HG03457 (cell line): ENCODE results near the gene SRSF6.
A peak's percentile ranks its signal among the peaks of the same experiment; 100 is the strongest.
"Not testable (repeated sequence)": the region's sequence is repeated elsewhere in the genome, so short reads cannot be mapped to it uniquely, and the experiment has no call there.

ENCODE experiments used
- ATAC-seq: cut with Tn5 transposase; IDR thresholded peaks from one replicate; pipeline ENCODE4 v1.9.1; 2021; ENCODE audit warnings: moderate number of reproducible peaks; ENCODE audit not compliant: unreplicated experiment

The SRSF6 gene

DNA sequence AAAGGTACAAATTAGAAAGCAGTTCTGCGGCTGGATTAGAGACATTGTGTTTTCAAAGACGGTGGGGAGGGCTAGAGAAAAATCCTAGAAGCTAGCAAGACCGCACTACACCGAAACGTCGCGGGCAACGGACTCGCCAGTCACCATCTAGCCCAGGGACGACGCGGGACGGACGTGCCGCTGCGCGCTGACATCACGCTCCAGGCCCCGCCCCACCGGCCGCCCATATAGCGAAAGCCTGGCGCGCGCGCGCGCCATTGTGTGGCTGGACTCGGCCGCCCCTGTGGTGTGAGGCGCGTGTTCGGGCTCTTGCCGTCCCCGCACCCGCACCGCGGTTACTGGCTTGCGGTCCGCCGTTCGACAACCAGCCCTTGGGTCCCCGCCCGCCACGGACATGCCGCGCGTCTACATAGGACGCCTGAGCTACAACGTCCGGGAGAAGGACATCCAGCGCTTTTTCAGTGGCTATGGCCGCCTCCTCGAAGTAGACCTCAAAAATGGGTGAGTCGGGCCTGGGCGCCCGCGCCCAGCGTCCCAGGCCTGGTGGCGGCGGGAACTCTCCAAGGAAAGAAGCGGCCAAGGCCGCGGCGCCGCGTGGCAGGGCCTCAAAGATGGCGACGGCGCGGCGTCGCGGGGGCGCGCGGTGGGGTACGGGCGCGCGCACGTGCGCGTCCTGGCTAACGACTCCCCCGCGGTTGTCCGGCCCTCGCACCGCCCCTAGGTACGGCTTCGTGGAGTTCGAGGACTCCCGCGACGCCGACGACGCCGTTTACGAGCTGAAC, at the start of gene SRSF6:
TSS of gene SRSF6 (plus strand) at position 257 of the 782 bp plus-strand sequence. CDS start at position 395, 138 bp downstream.
- ATAC-seq, result peak; percentile 65

DNA sequence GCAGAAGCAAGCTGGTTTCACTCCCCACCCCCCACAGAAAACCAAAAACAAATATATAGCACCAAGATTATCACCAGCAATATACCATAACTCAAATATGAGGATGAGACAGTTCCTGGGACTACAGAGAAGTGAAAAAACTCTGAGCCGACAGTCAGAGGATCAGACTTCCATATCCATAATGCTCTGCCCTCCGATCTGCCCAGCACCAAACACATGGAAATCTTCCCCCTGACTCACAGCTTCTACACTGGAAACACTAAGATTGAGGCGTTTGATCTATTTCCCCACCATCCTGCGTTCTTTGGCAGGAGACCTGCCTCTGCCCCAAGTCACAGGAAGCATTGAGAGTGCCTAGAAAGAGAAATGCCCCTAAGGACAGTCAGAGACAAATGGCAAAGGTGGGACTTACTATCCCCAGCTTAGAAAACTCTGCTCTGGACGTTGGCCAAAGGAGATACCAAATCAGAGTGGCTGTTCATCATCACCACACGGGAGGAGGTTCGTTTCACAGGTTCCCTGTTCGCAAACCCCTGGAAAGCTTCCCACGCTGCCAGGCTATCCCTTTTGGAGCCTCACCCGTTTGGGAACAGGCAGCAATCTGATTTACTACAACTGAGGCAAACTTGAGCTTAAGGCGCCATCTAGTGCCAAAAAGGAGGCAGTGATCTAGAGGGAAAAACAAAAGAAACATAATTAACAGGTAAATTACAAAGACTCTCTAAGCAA, 48.7 kb upstream of the SRSF6 start:
- ATAC-seq, result no peak

GRCh38 chr20:43409577-43409913, 48.2 kb upstream of the SRSF6 start:
- no peak for ATAC-seq

DNA sequence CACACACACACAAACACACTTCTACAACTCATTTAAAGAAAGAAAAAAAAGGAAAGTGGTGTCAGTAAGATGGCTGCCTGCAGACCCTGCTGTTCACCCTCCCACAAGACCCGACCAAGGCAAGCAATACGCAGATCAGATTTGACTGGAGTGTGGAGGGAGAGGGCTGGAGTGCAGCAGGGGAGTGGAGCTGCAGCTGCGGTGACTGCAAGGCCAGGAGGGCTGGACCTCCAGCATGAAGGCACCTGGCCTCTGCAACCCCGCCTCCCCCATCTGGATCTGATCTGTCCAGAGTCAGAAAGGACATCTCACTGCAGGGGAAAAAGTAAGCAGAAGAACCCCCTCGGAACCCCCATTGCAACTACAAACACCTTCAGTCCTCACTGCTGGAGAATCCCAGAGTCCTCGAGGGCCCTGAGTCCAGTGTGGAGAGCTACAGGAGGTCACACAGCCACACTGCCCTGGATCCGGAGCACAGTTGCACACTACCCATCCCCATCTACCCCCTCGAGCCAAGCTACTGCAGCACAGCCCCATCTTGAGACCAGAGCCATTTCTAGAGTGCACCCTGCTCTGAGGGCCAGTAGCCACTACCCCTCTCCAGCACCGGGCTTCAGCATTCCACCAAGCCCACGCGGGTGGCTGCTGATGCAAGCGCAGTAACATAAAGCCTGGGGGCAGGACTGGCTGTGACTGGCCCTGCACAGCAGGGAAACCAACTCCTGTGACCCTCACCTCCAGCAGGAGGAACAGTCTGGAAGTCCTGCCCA, 41.9 kb upstream of the SRSF6 start:
- ATAC-seq, result no peak

DNA sequence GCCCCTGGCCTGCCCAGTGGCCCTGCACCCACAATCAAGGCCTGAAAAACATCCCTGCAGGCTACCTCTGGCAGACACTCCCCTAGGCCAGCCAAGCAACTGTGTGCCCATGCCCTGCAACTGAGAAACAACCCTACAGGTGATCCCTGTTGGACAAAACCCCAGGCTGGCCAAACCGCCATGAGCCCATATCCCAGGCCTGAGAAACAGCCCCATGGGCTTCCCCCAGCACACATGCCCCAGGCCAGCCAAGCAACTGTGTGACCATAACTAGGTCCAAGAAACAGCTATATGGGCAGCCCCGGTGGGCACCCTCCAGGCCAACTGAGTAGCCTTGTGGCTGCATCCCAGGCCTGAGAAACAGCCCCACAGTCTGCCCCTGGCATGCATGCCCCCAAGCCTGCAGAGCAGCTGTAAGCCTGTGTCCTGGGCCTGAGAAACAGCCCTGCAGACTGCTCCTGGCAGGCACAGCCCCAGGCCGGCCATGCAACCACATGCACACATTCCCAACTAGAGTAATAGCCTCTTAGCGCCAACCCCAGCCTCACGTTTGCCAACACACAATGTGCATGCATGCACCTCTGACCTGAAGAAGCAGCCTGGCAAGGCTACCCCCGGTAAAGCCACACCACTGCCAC, 41.0 kb upstream of the SRSF6 start:
- no peak for ATAC-seq

DNA sequence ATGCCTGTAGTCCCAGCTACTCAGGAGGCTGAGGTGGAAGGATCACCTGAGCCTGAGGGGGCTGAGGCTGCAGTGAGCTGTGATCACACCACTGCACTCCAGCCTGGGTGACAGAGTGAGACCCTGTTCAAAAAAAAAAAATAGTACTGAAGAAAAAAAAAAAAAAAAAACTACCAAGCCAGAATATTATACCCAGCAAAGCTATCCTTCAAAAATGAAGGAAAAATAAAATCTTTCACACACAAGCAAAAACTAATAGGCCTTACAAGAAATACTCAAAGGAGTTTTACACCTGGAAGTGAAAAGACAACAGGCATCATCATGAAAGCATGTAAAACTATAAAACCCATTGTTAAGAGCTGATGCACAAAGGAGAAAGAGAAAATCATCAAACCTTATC, 37.5 kb upstream of the SRSF6 start:
- ATAC-seq, result no peak

- ATAC-seq, result not testable (repeated sequence)
These were observed 36.8 kb upstream of the SRSF6 start for GRCh38 chr20:43420913-43421312.

DNA sequence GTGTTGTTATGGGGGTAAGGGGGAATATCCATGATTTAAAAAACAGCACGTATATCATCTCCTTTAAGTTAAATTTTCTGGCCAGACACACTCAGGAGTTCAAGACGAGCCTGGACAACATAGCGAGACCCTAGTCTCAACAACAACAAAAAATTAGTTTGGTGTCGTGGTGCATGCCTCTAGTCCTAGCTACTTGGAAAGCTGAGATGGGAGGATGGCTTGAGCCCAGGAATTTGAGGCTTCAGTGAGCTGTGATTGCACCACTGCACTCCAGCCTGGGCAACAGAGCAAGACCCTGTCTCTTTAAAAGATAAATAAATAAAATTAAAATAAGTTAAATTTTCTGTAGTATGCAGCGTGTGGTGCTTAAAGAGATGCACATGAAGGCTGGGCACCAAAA, 31.5 kb upstream of the SRSF6 start:
- ATAC-seq, result no peak

DNA sequence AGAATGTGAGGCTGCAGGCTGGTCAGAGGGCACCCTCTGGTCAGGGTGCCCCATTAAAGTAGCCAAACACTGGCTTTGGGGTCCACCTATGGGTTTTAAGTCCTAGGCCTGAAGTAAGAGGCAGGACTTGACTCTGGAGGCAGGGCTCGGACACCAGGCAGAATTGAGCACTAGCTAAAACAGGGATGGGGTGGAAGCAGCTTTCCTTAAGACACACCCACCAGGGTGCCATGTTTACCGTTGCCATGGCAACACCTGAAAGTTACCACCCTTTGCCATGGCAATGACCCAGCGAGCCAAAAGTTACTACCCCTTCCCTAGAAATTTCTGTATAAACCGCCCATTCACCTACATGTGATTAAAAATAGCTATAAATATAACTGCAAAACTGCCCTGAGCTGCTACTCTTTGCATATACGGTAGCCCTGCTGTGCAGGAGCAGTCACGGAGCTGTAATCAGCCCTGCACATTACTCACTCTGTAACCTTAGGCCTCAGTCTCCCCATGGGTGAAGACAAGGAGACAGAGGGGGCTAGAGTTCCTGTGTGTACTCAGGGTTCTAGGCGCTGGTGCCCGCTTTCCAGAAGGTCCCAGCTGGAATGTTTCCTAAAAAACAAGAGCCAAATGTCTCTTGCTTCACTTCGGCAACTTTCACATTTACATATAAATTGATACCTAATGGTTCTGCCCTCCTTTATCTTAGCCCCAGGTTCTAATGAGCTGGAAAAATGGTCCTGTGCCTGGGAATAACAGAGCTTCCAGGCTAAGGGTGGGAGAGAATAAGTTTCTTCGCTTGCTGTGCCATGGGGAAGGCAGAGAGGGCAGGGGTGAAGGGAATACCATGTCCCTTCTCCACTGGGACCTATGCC, 27.2 kb upstream of the SRSF6 start:
- ATAC-seq, result no peak

GRCh38 chr20:43431134-43431519, 26.6 kb upstream of the SRSF6 start:
- ATAC-seq, result no peak

- ATAC-seq, result no peak
These were observed 25.2 kb upstream of the SRSF6 start for GRCh38 chr20:43432498-43432897.

DNA sequence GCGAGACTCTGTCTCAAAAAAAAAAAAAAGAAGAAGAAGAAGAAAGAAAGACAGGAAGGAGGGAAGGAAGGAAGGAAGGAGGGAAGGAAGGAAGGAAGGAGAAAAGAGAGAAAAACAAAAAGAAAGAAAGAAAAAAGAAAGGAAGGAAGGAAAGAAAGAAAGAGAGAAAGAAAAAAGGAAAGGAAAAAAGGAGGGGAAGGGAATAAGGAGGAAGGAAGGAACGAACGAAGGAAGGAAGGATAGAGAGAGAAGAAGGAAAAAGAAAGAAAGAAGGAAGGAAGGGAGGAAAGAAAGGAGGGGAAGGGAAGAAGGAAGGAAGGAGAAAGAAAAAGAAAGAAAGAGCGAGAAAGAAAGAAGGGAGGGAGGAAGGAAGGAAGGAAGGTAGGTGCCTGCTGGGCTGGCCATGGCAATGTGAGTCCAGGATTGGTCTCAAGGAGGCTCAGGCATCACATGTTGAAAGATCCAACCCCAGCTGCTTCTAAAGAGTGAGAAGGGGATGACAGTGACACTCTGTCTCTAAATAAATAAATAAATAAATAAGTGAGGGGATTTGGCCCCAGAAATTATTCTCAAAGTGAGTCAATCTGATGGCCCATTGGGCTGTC, 24.3 kb upstream of the SRSF6 start:
- ATAC-seq, result no peak

DNA sequence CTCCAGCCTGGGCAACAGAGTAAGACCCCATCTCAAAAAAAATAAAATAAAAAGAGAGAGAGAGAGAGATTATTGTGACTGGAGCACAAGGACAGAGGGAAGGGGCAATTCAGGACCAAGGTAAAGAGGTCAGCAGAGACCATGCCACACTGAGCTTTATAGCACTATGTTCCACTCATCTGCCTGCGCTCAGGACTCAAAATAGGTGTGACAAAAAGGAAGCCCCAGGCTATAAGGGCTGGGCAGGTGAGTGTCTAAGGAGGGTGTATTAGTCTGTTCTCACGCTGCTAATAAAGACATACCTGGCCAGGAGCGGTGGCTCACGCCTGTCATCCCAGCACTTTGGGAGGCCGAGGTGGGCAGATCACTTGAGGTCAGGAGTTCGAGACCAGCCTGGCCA, 23.1 kb upstream of the SRSF6 start:
- no peak for ATAC-seq

DNA sequence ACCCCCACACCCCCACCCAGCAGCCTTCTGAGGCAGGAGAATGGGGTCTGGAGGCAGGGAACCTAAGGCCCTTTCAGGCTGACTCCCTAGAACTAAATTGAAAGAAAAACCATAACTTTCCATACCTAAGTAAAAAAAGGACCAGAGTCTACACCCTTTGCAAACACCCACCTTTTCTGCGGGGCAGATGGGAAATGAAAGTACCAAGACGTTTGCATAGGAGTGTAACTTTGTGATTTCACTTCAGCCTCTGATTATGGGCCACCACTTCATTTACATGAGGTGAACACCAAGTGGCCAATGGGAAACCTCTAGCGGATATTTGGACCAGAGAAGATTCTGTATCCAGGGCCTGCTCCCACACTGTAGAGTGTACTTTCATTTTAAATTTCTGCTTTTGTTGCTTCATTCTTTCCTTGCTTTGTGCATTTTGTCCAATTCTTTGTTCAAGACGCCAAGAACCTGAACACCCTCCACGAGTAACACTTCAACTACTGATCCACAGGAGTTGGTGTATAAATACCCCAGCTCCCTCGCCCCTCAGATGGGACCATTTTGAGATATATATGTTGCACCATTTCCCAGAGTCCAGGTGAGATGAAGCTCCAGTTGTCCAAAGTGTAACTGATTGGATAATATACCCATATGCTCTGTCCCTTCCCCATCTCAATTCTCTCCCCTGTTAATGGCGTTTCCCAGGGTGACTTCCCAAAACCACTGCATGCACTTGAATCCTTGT, 18.9 kb upstream of the SRSF6 start:
- peak; percentile 81 for ATAC-seq

DNA sequence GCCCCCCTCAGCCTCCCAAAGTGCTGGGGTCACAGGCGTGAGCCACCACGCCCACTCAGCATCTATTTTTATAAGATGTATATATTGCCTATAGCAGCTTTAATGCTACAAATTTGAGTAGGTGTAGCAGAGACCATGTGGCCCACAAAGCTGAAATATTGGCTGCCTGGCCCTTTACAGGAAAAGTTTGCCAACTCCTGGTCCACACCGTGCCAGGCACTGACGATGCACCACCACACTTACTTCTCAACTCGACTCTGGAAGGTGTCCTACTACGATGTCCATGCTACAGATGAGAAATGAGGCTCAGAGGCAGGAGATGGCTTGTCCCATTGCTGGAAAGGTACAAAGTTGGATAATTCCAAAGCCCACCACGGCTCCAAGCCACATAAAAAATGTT, 17.2 kb upstream of the SRSF6 start:
- no peak for ATAC-seq

DNA sequence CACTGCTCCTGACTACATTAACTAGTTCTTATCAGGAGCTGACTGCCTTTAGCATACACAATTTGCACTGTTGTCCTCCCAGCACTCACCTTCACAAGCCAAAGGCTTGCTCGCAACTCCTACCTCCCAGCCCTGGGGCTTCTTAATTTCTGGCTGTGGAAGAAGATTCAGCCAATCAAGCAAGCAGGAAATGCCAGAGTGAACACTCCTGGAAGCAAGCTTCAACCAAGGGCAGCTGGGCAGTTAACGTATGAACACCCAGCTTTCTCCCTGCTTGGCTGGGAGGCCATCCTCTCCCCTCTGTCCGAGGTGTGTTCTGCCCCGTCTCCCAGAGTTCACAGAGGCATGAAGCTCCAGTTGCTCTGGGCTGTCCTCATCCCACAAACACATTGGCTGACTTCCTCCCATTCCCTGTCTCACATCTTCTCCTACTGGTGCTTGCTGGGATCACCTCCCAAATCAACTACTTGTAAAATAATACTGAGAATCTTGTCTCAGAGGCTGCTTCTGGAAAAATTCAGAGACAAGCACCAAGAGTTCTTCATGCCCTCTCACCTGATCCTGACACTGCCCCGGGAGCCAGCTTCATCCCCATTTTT, 15.3 kb upstream of the SRSF6 start:
- ATAC-seq, result no peak

- no peak for ATAC-seq
These were observed 13.6 kb upstream of the SRSF6 start for GRCh38 chr20:43444107-43444506.

DNA sequence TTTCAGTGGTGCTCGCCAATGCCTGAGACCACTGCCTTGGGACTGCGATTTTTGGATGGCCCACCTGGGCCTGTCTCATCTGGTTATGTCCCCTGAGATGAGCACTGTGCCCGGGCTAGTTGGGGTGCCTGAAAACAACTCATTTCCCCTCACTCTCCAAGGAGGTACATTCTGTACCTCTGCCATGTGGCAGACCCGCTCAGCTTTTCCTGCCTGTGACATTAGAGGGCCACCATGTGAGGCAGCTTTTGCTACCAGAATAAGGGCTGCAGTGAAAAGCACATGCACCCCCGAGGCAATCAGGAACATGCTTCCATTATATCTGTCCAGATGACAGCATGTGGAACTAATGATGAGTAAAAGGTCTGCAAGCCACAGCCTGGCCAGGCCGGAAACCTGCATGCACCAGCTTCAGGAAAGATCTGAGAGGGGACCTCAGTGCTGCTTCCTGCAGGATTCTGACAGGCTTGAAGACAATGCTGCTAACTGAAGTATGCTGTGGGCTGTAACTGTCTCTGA, 11.3 kb upstream of the SRSF6 start:
- no peak for ATAC-seq

- ATAC-seq, result not testable (repeated sequence)
These were observed 9.3 kb upstream of the SRSF6 start for GRCh38 chr20:43448431-43448747.
